HG03025 (cell line): ENCODE data around the gene MCM8.

Source experiments
- ATAC-seq: cut with Tn5 transposase; IDR thresholded peaks from one replicate; pipeline ENCODE4 v1.9.1; 2021; ENCODE audit warnings: mild to moderate bottlenecking, moderate library complexity; ENCODE audit not compliant: unreplicated experiment, low FRiP score

MCM8 gene

GRCh38 chr20:6037082-6037481 lies 86.6 kb downstream of the MCM8 start:
- no peak for ATAC-seq

DNA sequence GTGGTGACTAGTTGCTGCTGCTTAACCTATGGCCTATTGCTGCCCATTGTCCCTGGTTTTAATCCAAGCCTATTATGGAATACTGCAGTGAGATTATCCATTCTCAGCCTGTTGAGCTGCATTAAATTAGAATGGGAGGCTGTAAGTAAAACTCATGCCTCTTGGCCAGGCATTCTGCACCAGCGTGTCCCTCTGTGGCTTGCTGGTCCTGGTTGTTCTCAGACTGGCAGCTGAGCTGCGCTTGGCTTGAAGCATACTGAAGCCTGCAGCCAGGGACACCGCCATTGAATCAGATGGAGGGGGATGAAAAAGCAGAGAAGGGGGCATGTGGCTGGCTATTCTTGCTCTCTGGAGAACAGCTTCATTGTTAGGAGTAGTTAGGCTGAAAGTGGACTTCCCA lies 87.8 kb downstream of the MCM8 start:
- ATAC-seq, result no peak

- ATAC-seq, result no peak
These were observed 89.3 kb downstream of the MCM8 start for GRCh38 chr20:6039766-6040165.

DNA sequence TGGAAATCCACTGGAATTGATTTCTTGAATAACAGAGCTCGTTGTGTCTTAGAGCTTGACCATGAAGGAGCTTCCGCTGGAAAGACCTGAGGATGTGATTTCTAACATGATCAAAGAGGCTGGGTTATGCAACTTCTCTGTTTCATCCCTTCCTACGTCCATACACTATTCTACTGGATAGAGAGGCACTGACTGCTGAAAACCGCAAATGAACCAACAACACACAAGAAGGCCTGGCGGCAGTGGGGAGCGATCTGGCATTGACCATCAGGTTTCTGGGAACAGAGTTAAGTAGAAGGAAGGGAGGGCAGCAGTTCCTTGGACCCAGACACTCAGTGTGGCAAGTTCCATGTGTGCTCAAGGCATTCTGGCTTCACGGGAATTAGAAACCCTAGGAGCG lies 90.1 kb downstream of the MCM8 start:
- ATAC-seq, result no peak

- ATAC-seq, result no peak
These were observed 90.7 kb downstream of the MCM8 start for GRCh38 chr20:6040958-6041807.

- no peak for ATAC-seq
These were observed 91.4 kb downstream of the MCM8 start for GRCh38 chr20:6041808-6042265.

DNA sequence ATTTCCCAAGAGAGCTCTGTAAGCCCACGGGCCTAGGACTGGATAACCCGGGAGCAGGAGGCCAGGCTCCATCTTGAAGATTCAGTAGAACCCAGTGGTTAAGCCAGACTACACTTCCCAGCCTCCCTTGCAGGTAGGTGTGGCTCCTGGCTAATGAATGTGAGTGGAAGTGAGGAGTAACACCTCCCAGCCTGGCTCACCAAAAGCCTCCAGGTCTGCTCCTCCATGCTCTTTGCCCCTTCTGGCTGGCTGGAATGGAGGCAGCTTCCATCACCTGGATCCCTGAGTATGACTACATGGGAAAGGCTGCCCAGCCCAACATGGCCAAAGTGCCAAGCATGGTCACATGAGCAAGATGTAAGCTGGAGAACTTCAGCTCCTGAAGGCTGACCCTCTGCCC lies 93.7 kb downstream of the MCM8 start:
- no peak for ATAC-seq

- no peak for ATAC-seq
These were observed 95.1 kb downstream of the MCM8 start for GRCh38 chr20:6045566-6045965.

- no peak for ATAC-seq
These were observed 96.0 kb downstream of the MCM8 start for GRCh38 chr20:6046432-6046831.

DNA sequence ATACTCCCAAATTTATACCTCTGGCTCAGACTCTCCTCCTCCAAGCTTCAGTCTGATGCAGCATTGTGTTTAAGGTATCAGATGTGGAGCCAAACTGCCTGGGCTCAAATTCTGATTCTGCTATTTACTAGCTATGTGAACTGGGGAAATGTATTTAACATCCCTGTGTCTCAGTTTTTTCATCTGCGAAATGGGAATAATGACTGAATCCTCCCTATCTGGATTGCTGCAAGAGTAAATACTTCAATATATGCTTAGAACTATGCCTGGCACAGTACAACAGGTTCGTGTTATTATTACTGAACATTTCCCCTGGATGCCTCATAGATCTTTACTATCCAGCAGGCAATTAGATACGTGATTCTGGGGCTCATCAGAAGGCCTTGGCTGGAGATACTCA lies 97.9 kb downstream of the MCM8 start:
- ATAC-seq, result no peak
